IPS-18c (cell line): ENCODE data around the gene PPP2R3C.
"Not testable (repeated sequence)": the region's sequence is repeated elsewhere in the genome, so short reads cannot be mapped to it uniquely, and the experiment has no call there.

ENCODE experiments used
- H3K4me3 ChIP-seq: 2 replicates; pipeline ENCODE4 v1.7.0; 2013; ENCODE audit warnings: low read depth, mild to moderate bottlenecking, low read length, moderate library complexity; ENCODE audit not compliant: insufficient read depth
- H3K9me3 ChIP-seq: one replicate; pipeline ENCODE4 v1.6.1; 2013; ENCODE audit warnings: mild to moderate bottlenecking, low read length, moderate library complexity; ENCODE audit not compliant: control insufficient read depth, insufficient read depth

Gene PPP2R3C

DNA sequence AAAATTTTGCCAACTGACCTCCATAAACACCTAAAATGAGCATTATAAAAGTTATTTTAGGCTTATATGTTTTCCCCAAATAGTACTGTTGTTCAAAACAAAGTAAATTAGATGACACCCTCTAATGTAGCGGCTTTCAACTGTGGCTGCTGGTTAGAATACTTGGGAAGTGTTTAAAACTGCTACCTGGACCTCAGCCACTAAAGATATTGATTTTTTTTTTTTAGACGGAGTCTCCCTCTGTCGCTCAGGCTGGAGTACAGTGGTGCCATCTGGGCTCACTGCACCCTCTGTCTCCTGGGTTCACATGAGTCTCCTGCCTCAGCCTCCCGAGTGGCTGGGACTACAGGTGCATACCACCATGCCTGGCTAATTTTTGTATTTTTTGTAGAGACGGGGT lies 16.8 kb upstream of the PPP2R3C start:
- Histone ChIP-seq H3K4me3 (no peak overlapping the region), H3K9me3 (no peaks in the 10 kb centered on the region)

- no peaks in the 10 kb centered on the region for H3K9me3 ChIP-seq
- no peak overlapping the region for H3K4me3 ChIP-seq
These were observed 12.7 kb upstream of the PPP2R3C start for GRCh38 chr14:35134329-35135123.

DNA sequence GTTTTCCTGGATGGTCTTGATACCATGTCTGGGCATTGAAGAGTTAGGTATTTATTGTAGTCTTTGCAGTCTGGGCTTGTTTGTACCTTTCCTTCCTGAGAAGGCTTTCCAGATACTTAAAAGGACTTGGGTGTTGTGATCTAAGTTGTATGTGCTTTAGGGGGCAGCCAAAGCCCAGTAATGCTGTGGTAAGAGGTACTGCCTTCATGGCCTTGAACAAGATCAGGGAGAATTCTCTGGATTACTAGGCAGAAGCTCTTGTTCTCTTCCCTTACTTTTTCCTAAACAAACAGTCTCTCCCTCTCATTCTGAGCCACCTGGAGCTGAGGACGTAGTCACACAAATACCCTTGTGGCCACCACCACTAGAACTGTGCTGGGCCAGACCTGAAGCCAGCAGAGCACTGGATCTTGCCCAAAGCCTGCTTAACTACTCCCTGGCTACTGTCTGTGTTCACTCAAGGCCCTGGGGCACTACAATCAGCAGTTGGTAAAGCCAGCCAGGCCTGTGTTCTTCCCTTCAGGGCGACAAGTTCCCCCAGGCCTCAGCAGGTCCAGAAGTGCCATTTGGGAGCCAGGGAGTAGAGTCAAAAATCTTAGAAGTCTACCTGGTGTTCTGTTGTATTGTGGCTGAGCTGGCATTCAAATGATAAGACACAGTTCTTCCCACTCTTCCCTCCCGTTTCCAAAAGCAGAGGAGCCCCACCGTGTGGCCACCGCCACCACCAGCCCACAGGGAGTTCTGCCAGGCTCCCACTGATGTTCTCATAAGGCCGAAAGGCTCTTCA lies 11.9 kb upstream of the PPP2R3C start:
- no peaks in the 10 kb centered on the region for H3K9me3 ChIP-seq
- no peak overlapping the region for H3K4me3 ChIP-seq

DNA sequence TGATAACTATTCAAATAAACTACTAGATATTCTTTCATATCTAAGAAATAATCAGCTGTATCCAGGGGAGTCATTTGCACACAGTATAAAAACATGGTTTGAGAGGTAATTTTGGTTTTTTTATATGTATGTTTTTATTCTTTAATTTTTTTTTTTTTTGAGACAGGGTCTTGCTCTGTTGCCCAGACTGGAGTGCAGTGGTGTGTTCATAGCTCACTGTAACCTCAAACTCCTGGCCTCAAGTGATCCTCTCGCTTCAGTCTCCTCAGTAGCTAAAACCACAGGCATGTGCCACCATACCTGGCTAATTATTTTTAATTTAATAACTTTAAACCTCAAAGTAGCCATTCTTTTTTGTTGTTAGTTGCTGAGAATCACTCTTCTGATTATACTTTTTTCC lies 2.3 kb upstream of the PPP2R3C start:
- Histone ChIP-seq H3K9me3 (no peaks in the 10 kb centered on the region), H3K4me3 (no peak overlapping the region)

- no peaks in the 10 kb centered on the region for H3K9me3 ChIP-seq
- peak overlapping the region; percentile 96 for H3K4me3 ChIP-seq
These were observed 1.6 kb upstream of the PPP2R3C start for GRCh38 chr14:35123388-35123703.

- Histone ChIP-seq H3K9me3 (no peaks in the 10 kb centered on the region), H3K4me3 (peak overlapping the region; percentile 96)
These were observed 1.1 kb upstream of the PPP2R3C start for GRCh38 chr14:35122696-35123387.

- Histone ChIP-seq H3K9me3 (no peaks in the 10 kb centered on the region), H3K4me3 (peak overlapping the region; percentile 96)
These were observed 534 bp downstream of the PPP2R3C start for GRCh38 chr14:35121026-35121886.

GRCh38 chr14:35117112-35117511 lies 4.7 kb downstream of the PPP2R3C start:
- H3K4me3 ChIP-seq: no peak overlapping the region
- no peaks in the 10 kb centered on the region for H3K9me3 ChIP-seq

GRCh38 chr14:35116242-35116641 lies 5.5 kb downstream of the PPP2R3C start:
- H3K9me3 ChIP-seq: no peaks in the 10 kb centered on the region
- H3K4me3 ChIP-seq: no peak overlapping the region

DNA sequence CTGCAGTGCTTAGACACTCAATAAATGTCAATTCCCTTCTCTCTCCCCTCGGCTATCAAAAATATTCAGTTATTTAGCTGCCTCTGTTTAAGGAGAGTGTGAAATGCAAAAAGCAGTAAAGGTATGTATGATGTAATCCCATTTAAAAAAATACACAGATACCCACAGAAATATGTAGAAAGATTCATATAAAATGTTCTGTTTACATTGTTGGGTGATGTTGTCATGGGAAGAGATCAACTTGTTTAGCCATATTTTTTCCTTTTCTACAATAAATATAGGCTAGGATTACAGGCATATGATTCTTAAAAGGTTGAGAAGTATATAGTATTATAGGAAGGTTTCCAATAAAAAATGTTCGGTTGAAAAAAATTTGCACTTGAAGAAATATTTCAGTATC lies 7.8 kb downstream of the PPP2R3C start:
- no peak overlapping the region for H3K4me3 ChIP-seq
- H3K9me3 ChIP-seq: no peaks in the 10 kb centered on the region

- no peaks in the 10 kb centered on the region for H3K9me3 ChIP-seq
- no peak overlapping the region for H3K4me3 ChIP-seq
These were observed 8.4 kb downstream of the PPP2R3C start for GRCh38 chr14:35113308-35113950.

GRCh38 chr14:35112641-35113040 lies 9.1 kb downstream of the PPP2R3C start:
- H3K9me3 ChIP-seq: no peaks in the 10 kb centered on the region
- H3K4me3 ChIP-seq: no peak overlapping the region; the same call in 1 of the 2 replicates

DNA sequence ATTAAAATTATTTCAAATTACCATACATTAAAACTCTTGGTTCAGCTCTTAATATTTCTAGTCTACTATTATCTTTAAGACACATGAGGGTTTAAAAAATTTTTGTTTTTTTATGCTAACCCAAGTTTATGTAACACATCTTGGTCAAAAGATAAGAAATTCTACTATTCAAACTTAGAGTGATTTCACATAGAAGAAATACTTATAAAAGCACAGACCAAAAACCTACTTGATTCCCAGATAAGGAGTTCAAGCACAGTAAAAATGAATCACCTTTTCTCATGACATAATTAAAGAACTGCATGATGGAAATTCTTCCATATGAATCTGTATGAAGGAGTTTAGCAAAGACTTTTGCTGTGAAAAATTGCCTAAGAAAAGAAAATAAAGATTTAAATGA lies 13.9 kb downstream of the PPP2R3C start:
- H3K9me3 ChIP-seq: no peaks in the 10 kb centered on the region

DNA sequence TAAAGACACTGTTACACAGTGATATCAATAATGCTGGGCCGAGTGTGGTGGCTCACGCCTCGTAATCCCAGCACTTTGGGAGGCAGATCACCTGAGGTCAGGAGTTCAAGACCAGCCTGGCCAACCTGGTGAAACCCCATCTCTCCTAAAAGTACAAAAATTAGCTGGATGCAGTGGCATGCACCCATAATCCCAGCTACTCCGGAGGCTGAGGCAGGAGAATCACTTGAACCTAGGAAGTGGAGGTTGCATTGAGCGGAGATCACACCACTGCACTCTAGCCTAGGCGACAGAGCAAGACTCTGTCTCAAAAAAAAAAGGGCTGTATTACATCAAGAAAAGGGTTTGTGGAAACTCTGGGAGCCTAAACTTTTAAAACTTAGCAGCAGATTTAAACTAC lies 27.1 kb downstream of the PPP2R3C start:
- not testable (repeated sequence) for H3K9me3 ChIP-seq, H3K4me3 ChIP-seq

More for the DNA sequence above, 13.9 kb downstream of the PPP2R3C start:
- H3K4me3 ChIP-seq: no peak overlapping the region

- no peak overlapping the region for H3K4me3 ChIP-seq
- no peaks in the 10 kb centered on the region for H3K9me3 ChIP-seq
These were observed 33.3 kb downstream of the PPP2R3C start for GRCh38 chr14:35088514-35088913.

GRCh38 chr14:35085441-35085840 lies 36.3 kb downstream of the PPP2R3C start:
- Histone ChIP-seq H3K9me3 (no peaks in the 10 kb centered on the region), H3K4me3 (no peak overlapping the region)
